IMR-90 (cell line): ENCODE data around the gene RUNX2. TPM values are rescaled to one million over a fixed set of nuclear protein-coding genes. Genes with fewer than 3 reads are reported as not detected.

Experiments used
- ATAC-seq: fragments of 200-7000 bp; cut with Tn5 transposase; 2 replicates; pipeline ENCODE4 v1.9.1; 2020; ENCODE audit warnings: low read depth, mild to moderate bottlenecking, moderate library complexity
- BruUV-seq: library from RNA; stranded (reverse); fragments of 400-500 nt; replicated peaks from 2 replicates; lab custom pipeline; 2021; lab: Mats Ljungman, UMichigan
- CTCF ChIA-PET: fragments of 300-600 bp; formaldehyde crosslinking; extraction: SDS; loops from one replicate; lab custom pipeline; 2021; ENCODE audit warnings: antibody characterized with exemption; lab: Yijun Ruan, JAX
- POLR2A ChIA-PET: fragments of 300-600 bp; sonication (Branson Sonifier 250); formaldehyde crosslinking; loops from one replicate; lab custom pipeline; 2022; ENCODE audit warnings: antibody characterized with exemption; ENCODE audit not compliant: unreplicated experiment; lab: Charles Lee
- DNase-seq: peaks from one replicate; pipeline ENCODE4 v3.0.0; 2013
- H2AFZ ChIP-seq: replicated peaks from 2 replicates; pipeline ENCODE3; 2013; ENCODE audit warnings: low read length, mild to moderate bottlenecking; ENCODE audit not compliant: poor library complexity
- H2AK5ac ChIP-seq: 2 replicates; pipeline ENCODE4 v1.6.1; 2013; ENCODE audit warnings: low read depth, low read length, inconsistent platforms
- H2AK9ac ChIP-seq: replicated peaks from 2 replicates; pipeline ENCODE3; 2013; ENCODE audit warnings: mild to moderate bottlenecking, low read depth, low read length, moderate library complexity; ENCODE audit not compliant: poor library complexity
- H2BK120ac ChIP-seq: 2 replicates; pipeline ENCODE4 v1.6.1; 2013; ENCODE audit warnings: low read depth, low read length, inconsistent platforms
- H2BK15ac ChIP-seq: 3 replicates; pipeline ENCODE4 v1.6.1; 2013; ENCODE audit warnings: low read depth, low read length, inconsistent platforms
- H2BK20ac ChIP-seq: 2 replicates; pipeline ENCODE4 v1.6.1; 2013; ENCODE audit warnings: low read depth, mild to moderate bottlenecking, inconsistent platforms, low read length, moderate library complexity
- H2BK5ac ChIP-seq: 2 replicates; pipeline ENCODE4 v1.6.1; 2013; ENCODE audit warnings: mild to moderate bottlenecking, low read depth, low read length, inconsistent platforms; ENCODE audit not compliant: poor library complexity, severe bottlenecking
- H3K14ac ChIP-seq: replicated peaks from 2 replicates; pipeline ENCODE4 v1.6.1; 2013; ENCODE audit warnings: low read depth, low read length, inconsistent platforms
- H3K18ac ChIP-seq: 2 replicates; pipeline ENCODE4 v1.6.1; 2013; ENCODE audit warnings: low read depth, low read length, control low read depth
- H3K23ac ChIP-seq: 2 replicates; pipeline ENCODE4 v1.6.1; 2013; ENCODE audit warnings: low read depth, low read length, inconsistent platforms
- H3K27ac ChIP-seq: 2 replicates; pipeline ENCODE4 v1.5.1; 2013; ENCODE audit warnings: mild to moderate bottlenecking, control low read depth, low read length; ENCODE audit not compliant: insufficient read depth
- H3K27me3 ChIP-seq: 2 replicates; pipeline ENCODE4 v1.6.1; 2013; ENCODE audit warnings: low read length; ENCODE audit not compliant: control insufficient read depth, insufficient read depth
- H3K36me3 ChIP-seq: 2 replicates; pipeline ENCODE4 v1.6.1; 2013; ENCODE audit warnings: low read length, mixed read lengths; ENCODE audit not compliant: control insufficient read depth, insufficient read depth
- H3K4ac ChIP-seq: 2 replicates; pipeline ENCODE4 v1.6.1; 2013; ENCODE audit warnings: low read depth, low read length, inconsistent platforms
- H3K4me1 ChIP-seq: 2 replicates; pipeline ENCODE4 v1.6.1; 2013; ENCODE audit warnings: low read length, mixed read lengths; ENCODE audit not compliant: control insufficient read depth, insufficient read depth
- H3K4me2 ChIP-seq: 2 replicates; pipeline ENCODE4 v1.6.1; 2013; ENCODE audit warnings: low read depth, mild to moderate bottlenecking, control low read depth, low read length, moderate library complexity
- H3K4me3 ChIP-seq: 2 replicates; pipeline ENCODE4 v1.5.1; 2013; ENCODE audit warnings: low read depth, mild to moderate bottlenecking, control low read depth, low read length, moderate library complexity; ENCODE audit not compliant: insufficient read depth
- H3K56ac ChIP-seq: 2 replicates; pipeline ENCODE4 v1.6.1; 2013; ENCODE audit warnings: low read length, inconsistent platforms; ENCODE audit not compliant: insufficient read depth; ENCODE audit errors: extremely low read depth
- H3K79me1 ChIP-seq, 2 experiments: 2 replicates each; pipeline ENCODE4 v1.6.1; 2013; ENCODE audit warnings: low read length in 2 of 2, inconsistent platforms in 1 of 2, low read depth in 1 of 2
- H3K9ac ChIP-seq: 2 replicates; pipeline ENCODE4 v1.6.1; 2013; ENCODE audit warnings: low read depth, low read length, control low read depth
- H3K9me1 ChIP-seq: 2 replicates; pipeline ENCODE4 v1.6.1; 2013; ENCODE audit warnings: low read length, inconsistent platforms; ENCODE audit not compliant: insufficient read depth
- H3K9me3 ChIP-seq: 2 replicates; pipeline ENCODE4 v1.6.1; 2013; ENCODE audit warnings: low read length; ENCODE audit not compliant: control insufficient read depth, insufficient read depth
- H4K20me1 ChIP-seq: 2 replicates; pipeline ENCODE4 v1.6.1; 2013; ENCODE audit warnings: low read length, inconsistent platforms; ENCODE audit not compliant: insufficient read depth
- H4K5ac ChIP-seq: 2 replicates; pipeline ENCODE4 v1.6.1; 2013; ENCODE audit warnings: mild to moderate bottlenecking, low read depth, low read length, control low read depth
- H4K8ac ChIP-seq, 2 experiments: 2 replicates each; pipeline ENCODE4 v1.6.1; 2013; ENCODE audit warnings: low read depth in 2 of 2, low read length in 2 of 2, control low read depth in 1 of 2, inconsistent platforms in 1 of 2
- H4K91ac ChIP-seq: 2 replicates; pipeline ENCODE4 v1.6.1; 2013; ENCODE audit warnings: low read depth, low read length, inconsistent platforms; ENCODE audit not compliant: insufficient read depth
- SMC3 ChIP-seq: fragments of 150-350 bp; IDR thresholded peaks from 2 replicates; pipeline ENCODE4 v1.6.1; 2016; ENCODE audit warnings: low read depth, mild to moderate bottlenecking, antibody characterized with exemption, low read length, moderate library complexity
- WGBS, 2 experiments: methylation state at CpG; one replicate each; pipeline versions ENCODE4 v1.1.5 to v1.1.7; 2013; ENCODE audit warnings: missing lambda C conversion rate in 2 of 2; ENCODE audit not compliant: insufficient read length in 1 of 2; ENCODE audit errors: extremely low coverage in 2 of 2; 5-methylcytosine and 5-hydroxymethylcytosine counted together
- dilution Hi-C: fragments of 300-500 bp; cut with HindIII; formaldehyde crosslinking; loops from one replicate; pipeline ENCODE4 v1.14.3; 2018; ENCODE audit warnings: low sequenced_read_pairs; ENCODE audit not compliant: unreplicated experiment
- in situ Hi-C: fragments of 300-500 bp; cut with MboI; formaldehyde crosslinking; loops from 3 replicates; pipeline ENCODE4 v1.14.3; 2019; ENCODE audit warnings: low sequenced_read_pairs, inconsistent platforms, mixed read lengths
- intact Hi-C: fragments of 100-400 bp; cut with micrococcal nuclease; formaldehyde crosslinking; loops from 2 replicates; pipeline ENCODE4 v1.10.0; 2022
- polyA plus RNA-seq, 3 experiments: library from polyadenylated mRNA; depleted of rRNA; stranded (reverse); fragments of >200 nt; gene quantifications; 2 replicates each; pipeline ENCODE4 v1.2.3, GENCODE V29; 2012; ENCODE audit warnings: low replicate concordance in 1 of 3
- total RNA-seq: library from RNA; depleted of rRNA; stranded (reverse); fragments of >200 nt; gene quantifications from 2 replicates; pipeline ENCODE4 v1.2.3, GENCODE V29; 2012

The RUNX2 gene
- total and polyA plus RNA-seq, 2 of the 4 experiments (the other 2 are of a cell fraction) = 2.3 to 4.7 TPM

- Histone ChIP-seq H3K27me3 (no peaks in the 10 kb centered on the region), H4K8ac (peak overlapping the region; percentile 59 to 60; a peak in 3 of 4 replicates), H4K91ac (peak overlapping the region; percentile 87), H3K9me3 (no peaks in the 10 kb centered on the region), H2AFZ (peak overlapping the region; percentile 2), H3K56ac (peak overlapping the region; percentile 40; the same call in 1 of the 2 replicates), H3K27ac (peak overlapping the region; percentile 22; the same call in 1 of the 2 replicates), H3K14ac (peak overlapping the region; percentile 23), H3K9ac (no peak overlapping the region), H3K36me3 (no peaks in the 10 kb centered on the region), H4K5ac (0 out of 2 replicates have a peak overlapping the region, but pooled peaks have one; percentile 35), H3K79me1 (peaks cover 17 to 50% of the 10 kb centered on the region in 2 experiments; a peak in 3 of 4 replicates), H2BK5ac (peak overlapping the region; percentile 98), H3K23ac (peak overlapping the region; percentile 32), H3K4me3 (no peak overlapping the region), H2BK120ac (peak overlapping the region; percentile 80), H3K4ac (peak overlapping the region; percentile 76), H2AK5ac (peak overlapping the region; percentile 94), H3K18ac (peak overlapping the region; percentile 20; the same call in 1 of the 2 replicates), H2AK9ac (peak overlapping the region; percentile 6), H2BK15ac (peak overlapping the region; percentile 98; the same call in 2 of the 3 replicates), H2BK20ac (peak overlapping the region; percentile 94), H3K4me1 (peaks cover 15% of the 10 kb centered on the region; the same call in 1 of the 2 replicates), H4K20me1 (no peaks in the 10 kb centered on the region), H3K4me2 (peak overlapping the region; percentile 26; the same call in 1 of the 2 replicates), H3K9me1 (peaks cover 15% of the 10 kb centered on the region)
- WGBS, 2 experiments = no CpG with 5 or more reads among the region's 1 CpG
- DNase-seq = peak; percentile 93
- no TSS peak for BruUV-seq
- ATAC-seq = peak; percentile 45
- dilution Hi-C loops = no loop called here
- CTCF ChIA-PET = no interaction called here
- intact Hi-C loops = loop anchor here (5.0 kb wide), 1 partner anchor 273 kb away; no protein-coding TSS in a partner anchor
- no peak for TF ChIP-seq SMC3
- POLR2A ChIA-PET = no interaction called here
- in situ Hi-C loops = no loop called here
Measured at GRCh38 chr6:45438849-45439406, 110.8 kb downstream of the RUNX2 start.
